GM12892 (cell line): Measurements from ENCODE around the gene CACNA1E.

Experiments used
- POLR2AphosphoS5 ChIP-seq: IDR thresholded peaks from 2 replicates; pipeline ENCODE4 v1.6.1; 2011; ENCODE audit warnings: low read depth, low read length, control low read depth
- TAF1 ChIP-seq: IDR thresholded peaks from 2 replicates; pipeline ENCODE4 v1.6.1; 2011; ENCODE audit warnings: low read depth, mild to moderate bottlenecking, control low read depth, low read length, borderline replicate concordance

GRCh38 chr1:181739214-181739613 is 255.9 kb downstream of the CACNA1E start:
- no peak for TF ChIP-seq POLR2AphosphoS5
- no peak for TF ChIP-seq TAF1
